Neuronal stem cell (in vitro differentiated cells): ENCODE results near the gene RNASE13.

Experiments
- DNase-seq: peaks from one replicate; pipeline ENCODE4 v3.0.0-alpha.2; 2013; ENCODE audit warnings: low spot score
- H2AFZ ChIP-seq: one replicate; pipeline ENCODE4 v1.6.1; 2013; ENCODE audit warnings: mild to moderate bottlenecking, low read length, inconsistent platforms
- H2AK5ac ChIP-seq: 2 replicates; pipeline ENCODE4 v1.6.1; 2013; ENCODE audit warnings: low read depth, mild to moderate bottlenecking, inconsistent platforms, low read length, moderate library complexity, mixed read lengths
- H2BK120ac ChIP-seq: 2 replicates; pipeline ENCODE4 v1.6.1; 2013; ENCODE audit warnings: low read depth, mild to moderate bottlenecking, inconsistent platforms, low read length, moderate library complexity, mixed read lengths
- H2BK12ac ChIP-seq: one replicate; pipeline ENCODE4 v1.6.1; 2013; ENCODE audit warnings: low read length, inconsistent platforms
- H2BK15ac ChIP-seq: 2 replicates; pipeline ENCODE4 v1.6.1; 2013; ENCODE audit warnings: mild to moderate bottlenecking, low read length, inconsistent platforms, mixed read lengths
- H2BK5ac ChIP-seq: one replicate; pipeline ENCODE4 v1.6.1; 2013; ENCODE audit warnings: inconsistent platforms, mild to moderate bottlenecking, low read length, moderate library complexity
- H3K14ac ChIP-seq: one replicate; pipeline ENCODE4 v1.6.1; 2013; ENCODE audit warnings: low read length, inconsistent platforms
- H3K18ac ChIP-seq: 2 replicates; pipeline ENCODE4 v1.6.1; 2013; ENCODE audit warnings: low read length, inconsistent platforms
- H3K23ac ChIP-seq: 2 replicates; pipeline ENCODE4 v1.6.1; 2013; ENCODE audit warnings: low read depth, mild to moderate bottlenecking, mixed read lengths, low read length, inconsistent platforms; ENCODE audit not compliant: poor library complexity
- H3K27ac ChIP-seq: replicated peaks from 3 replicates; pipeline ENCODE4 v1.5.1; 2013; ENCODE audit warnings: low read length, inconsistent platforms
- H3K27me3 ChIP-seq, 3 experiments: 2 replicates each; pipeline ENCODE4 v1.6.1; 2013; ENCODE audit warnings: low read length in 3 of 3, mild to moderate bottlenecking in 2 of 3, inconsistent platforms in 1 of 3, low read depth in 1 of 3, mixed read lengths in 1 of 3, moderate library complexity in 1 of 3; ENCODE audit not compliant: control insufficient read depth in 3 of 3, insufficient read depth in 3 of 3
- H3K36me3 ChIP-seq, 2 donors: replicated peaks in 1 of 2; 2 replicates each; pipeline ENCODE4 v1.6.1; 2013; ENCODE audit warnings: low read length in 2 of 2; ENCODE audit not compliant: control insufficient read depth in 2 of 2, insufficient read depth in 2 of 2
- H3K4ac ChIP-seq: 2 replicates; pipeline ENCODE4 v1.6.1; 2013; ENCODE audit warnings: inconsistent platforms, mild to moderate bottlenecking, low read length, moderate library complexity
- H3K4me1 ChIP-seq, 2 donors: 1 replicate in 1 of 2; 2 replicates in 1 of 2; pipeline ENCODE4 v1.6.1; 2013; ENCODE audit warnings: low read length in 2 of 2, low read depth in 1 of 2; ENCODE audit not compliant: control insufficient read depth in 2 of 2, insufficient read depth in 1 of 2
- H3K4me2 ChIP-seq: one replicate; pipeline ENCODE4 v1.6.1; 2013; ENCODE audit warnings: mild to moderate bottlenecking, low read length, inconsistent platforms; ENCODE audit not compliant: insufficient read depth, poor library complexity, severe bottlenecking
- H3K4me3 ChIP-seq, 2 donors: 2 replicates each; pipeline ENCODE4 v1.5.1; 2013; ENCODE audit warnings: low read length in 2 of 2, mild to moderate bottlenecking in 2 of 2, inconsistent platforms in 1 of 2, moderate library complexity in 1 of 2
- H3K79me1 ChIP-seq: one replicate; pipeline ENCODE4 v1.6.1; 2013; ENCODE audit warnings: low read depth, mild to moderate bottlenecking, inconsistent platforms, low read length, moderate library complexity
- H3K9ac ChIP-seq: one replicate; pipeline ENCODE4 v1.6.1; 2013; ENCODE audit warnings: mild to moderate bottlenecking, low read depth, low read length, inconsistent platforms; ENCODE audit not compliant: poor library complexity
- H3K9me3 ChIP-seq, 2 donors: replicated peaks in 1 of 2; 2 replicates each; pipeline versions ENCODE3 to v1.6.1; 2013; ENCODE audit warnings: low read length in 2 of 2, mild to moderate bottlenecking in 2 of 2, inconsistent platforms in 1 of 2, low read depth in 1 of 2, mixed read lengths in 1 of 2, moderate library complexity in 1 of 2; ENCODE audit not compliant: control insufficient read depth in 2 of 2, insufficient read depth in 1 of 2
- H4K8ac ChIP-seq: one replicate; pipeline ENCODE4 v1.6.1; 2013; ENCODE audit warnings: low read depth, mild to moderate bottlenecking, inconsistent platforms, low read length, moderate library complexity
- H4K91ac ChIP-seq: one replicate; pipeline ENCODE4 v1.6.1; 2013; ENCODE audit warnings: low read length, low read depth, mild to moderate bottlenecking, inconsistent platforms; ENCODE audit not compliant: poor library complexity
- WGBS, 2 donors: extraction: QIAGEN DNeasy Blood & Tissue Kit; methylation state at CpG; one replicate each; pipeline ENCODE4 v1.1.7; 2013; ENCODE audit warnings: missing lambda C conversion rate in 2 of 2, mixed read lengths in 1 of 2; ENCODE audit not compliant: insufficient read length in 2 of 2, insufficient replicate concordance in 1 of 2; ENCODE audit errors: extremely low coverage in 2 of 2; 5-methylcytosine and 5-hydroxymethylcytosine counted together

Gene RNASE13

DNA sequence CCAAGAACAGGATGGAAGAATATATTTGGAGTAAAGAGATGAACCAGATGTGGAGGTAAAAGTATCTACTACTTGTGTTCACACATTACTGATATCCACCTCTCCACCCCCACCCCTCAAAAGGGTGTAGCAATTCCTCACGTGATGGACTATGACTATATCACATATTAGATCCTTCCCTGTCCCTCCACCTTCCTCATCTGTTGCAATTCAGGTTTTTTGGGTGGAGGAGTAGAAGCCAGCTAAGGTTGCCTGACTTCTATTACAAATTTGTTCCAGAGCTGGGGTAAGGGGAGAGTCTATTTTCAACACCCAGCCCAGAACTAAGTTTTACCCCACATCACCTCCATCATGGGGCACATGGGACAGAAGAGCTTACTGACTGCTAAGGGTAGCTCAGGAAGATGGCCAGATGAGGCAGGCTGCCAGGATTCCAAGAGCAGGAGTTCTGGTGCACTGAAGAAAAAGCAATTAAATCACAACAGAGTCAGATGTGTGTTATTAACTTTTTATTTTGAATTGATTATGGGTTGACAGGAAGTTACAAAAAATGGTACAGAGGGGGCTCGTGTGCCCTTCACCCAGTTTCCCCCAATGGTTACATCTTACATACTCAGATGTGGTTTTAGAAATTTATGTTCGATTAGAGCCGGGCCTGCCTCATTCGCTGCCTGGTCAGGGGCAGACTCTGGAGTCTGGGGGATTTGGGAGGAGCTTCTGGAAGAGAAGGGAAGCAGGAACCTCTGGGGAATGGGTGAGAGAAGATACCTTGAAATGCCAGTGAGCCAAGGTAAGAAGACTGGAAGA lies 2.1 kb downstream of the RNASE13 start:
- no peak overlapping the region for H3K4ac ChIP-seq
- no peak overlapping the region for H3K18ac ChIP-seq
- no peak overlapping the region for H4K91ac ChIP-seq
- H4K8ac ChIP-seq, result no peak overlapping the region
- H3K4me2 ChIP-seq, result no peak overlapping the region
- no peak for DNase-seq
- H3K79me1 ChIP-seq, result no peaks in the 10 kb centered on the region
- no peak overlapping the region for H2BK120ac ChIP-seq
- H3K4me3 ChIP-seq, result no peak overlapping the region
- H2AK5ac ChIP-seq, result no peak overlapping the region
- no peak overlapping the region for H2AFZ ChIP-seq
- H3K27me3 ChIP-seq, result peaks cover 0 to 91% (median 0%) of the 10 kb centered on the region in 3 experiments
- H2BK15ac ChIP-seq, result no peak overlapping the region
- no peak overlapping the region for H3K23ac ChIP-seq
- no peak overlapping the region for H3K9ac ChIP-seq
- H3K9me3 ChIP-seq, result no peaks in the 10 kb centered on the region
- H3K14ac ChIP-seq, result no peak overlapping the region
- no peak overlapping the region for H3K27ac ChIP-seq
- WGBS, 2 donors, result no CpG with 5 or more reads among the region's 5 CpGs
- H2BK5ac ChIP-seq, result no peak overlapping the region
- H3K36me3 ChIP-seq, result no peaks in the 10 kb centered on the region
- H2BK12ac ChIP-seq, result no peak overlapping the region
- no peaks in the 10 kb centered on the region for H3K4me1 ChIP-seq

DNA sequence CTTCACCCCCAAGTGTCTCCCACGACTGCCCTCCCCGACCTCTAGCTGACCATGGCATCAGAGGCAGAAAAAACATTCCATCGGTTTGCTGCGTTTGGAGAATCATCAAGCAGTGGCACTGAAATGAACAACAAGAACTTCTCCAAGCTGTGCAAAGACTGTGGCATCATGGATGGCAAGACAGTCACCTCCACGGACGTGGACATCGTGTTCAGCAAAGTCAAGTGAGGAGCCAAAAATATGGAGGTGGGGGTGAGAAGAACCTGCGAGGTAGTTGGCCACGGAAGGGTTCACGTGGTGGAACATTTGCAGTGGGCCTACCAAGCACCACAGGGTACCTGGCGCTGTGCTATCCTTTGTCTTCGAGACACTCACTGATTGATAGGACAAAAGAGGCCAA lies 4.1 kb downstream of the RNASE13 start:
- Histone ChIP-seq H2BK120ac (no peak overlapping the region), H3K4me2 (no peak overlapping the region), H2AFZ (no peak overlapping the region), H3K4me1 (peaks cover under 1 to 9% of the 10 kb centered on the region in 2 donors), H4K8ac (no peak overlapping the region), H3K27me3 (peaks cover 0 to 95% (median 6%) of the 10 kb centered on the region in 3 experiments), H3K4ac (no peak overlapping the region), H2BK15ac (no peak overlapping the region), H2AK5ac (no peak overlapping the region), H3K27ac (no peak overlapping the region), H2BK12ac (no peak overlapping the region), H3K23ac (no peak overlapping the region), H3K36me3 (no peaks in the 10 kb centered on the region), H4K91ac (no peak overlapping the region), H3K18ac (no peak overlapping the region), H3K79me1 (no peaks in the 10 kb centered on the region), H3K9ac (no peak overlapping the region), H2BK5ac (no peak overlapping the region), H3K4me3 (no peak overlapping the region), H3K9me3 (no peaks in the 10 kb centered on the region), H3K14ac (no peak overlapping the region)
- no CpG with 5 or more reads among the region's 12 CpGs for WGBS, 2 donors
- no peak for DNase-seq

DNA sequence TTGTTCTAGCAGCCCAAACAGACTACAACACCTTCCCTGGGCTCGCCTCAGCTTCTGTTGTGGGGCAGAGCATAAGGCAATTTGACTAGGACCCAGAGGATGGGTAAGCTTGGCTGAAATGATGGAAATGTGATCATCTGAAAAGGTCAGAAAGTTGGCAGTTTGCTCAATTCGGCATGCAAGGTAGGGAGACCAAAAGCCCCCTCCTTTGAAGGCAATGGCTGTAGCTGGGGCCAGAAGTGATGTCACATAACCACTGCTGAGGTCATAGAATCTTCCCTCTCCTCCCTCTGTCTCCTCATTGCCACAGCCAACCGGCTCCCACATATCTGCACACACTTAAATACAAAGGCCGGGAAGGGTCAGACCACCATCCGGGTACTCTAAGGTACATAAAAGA lies 4.7 kb downstream of the RNASE13 start, which contains the start of gene TPPP2:
Gene TPPP2, plus strand, starts transcription at position 301 of the 400 bp plus-strand sequence. CDS start 365 bp downstream, outside the sequence.
- no peaks in the 10 kb centered on the region for H3K9me3 ChIP-seq
- no peak within 1 kb of the TSS for H3K14ac ChIP-seq
- peaks cover 0 to 93% (median 9%) of the 10 kb centered on the region in 3 experiments for H3K27me3 ChIP-seq
- H2AFZ ChIP-seq, result no peak within 1 kb of the TSS
- H3K4me2 ChIP-seq, result no peak within 1 kb of the TSS
- no peak within 1 kb of the TSS for H2BK12ac ChIP-seq
- no peak within 1 kb of the TSS for H4K8ac ChIP-seq
- H2BK5ac ChIP-seq, result no peak within 1 kb of the TSS
- H3K79me1 ChIP-seq, result no peaks in the 10 kb centered on the region
- no peak for DNase-seq
- no peak within 1 kb of the TSS for H3K4ac ChIP-seq
- WGBS, 2 donors, result no CpG with 5 or more reads among the region's 5 CpGs
- no peak within 1 kb of the TSS for H3K23ac ChIP-seq
- no peak within 1 kb of the TSS for H3K9ac ChIP-seq
- H3K18ac ChIP-seq, result no peak within 1 kb of the TSS
- no peak within 1 kb of the TSS for H3K27ac ChIP-seq
- H3K36me3 ChIP-seq, result no peaks in the 10 kb centered on the region
- no peak within 1 kb of the TSS for H3K4me3 ChIP-seq
- no peak within 1 kb of the TSS for H2BK120ac ChIP-seq
- H2BK15ac ChIP-seq, result no peak within 1 kb of the TSS
- peaks cover 4 to 9% of the 10 kb centered on the region in 2 donors for H3K4me1 ChIP-seq
- no peak within 1 kb of the TSS for H2AK5ac ChIP-seq
- no peak within 1 kb of the TSS for H4K91ac ChIP-seq

DNA sequence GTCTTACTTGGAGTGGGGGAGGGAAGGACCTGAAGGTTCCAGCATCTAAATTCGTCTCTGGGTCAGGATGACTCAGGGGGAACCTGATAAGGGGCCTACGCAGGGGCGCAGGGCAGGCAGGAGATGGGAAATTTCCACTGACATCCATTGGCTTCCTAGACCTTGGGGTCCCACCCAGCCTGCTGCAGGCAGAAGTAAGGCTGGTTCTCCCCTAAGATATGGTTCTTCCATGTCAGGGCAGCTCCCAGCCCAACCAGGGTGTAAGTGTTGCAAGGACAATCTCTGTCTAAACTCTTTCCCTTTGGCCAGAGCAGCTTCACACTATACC lies 7.7 kb downstream of the RNASE13 start:
- no peak overlapping the region for H3K23ac ChIP-seq
- H2BK120ac ChIP-seq, result no peak overlapping the region
- no peak overlapping the region for H4K8ac ChIP-seq
- no peak overlapping the region for H2AFZ ChIP-seq
- no peak overlapping the region for H2BK15ac ChIP-seq
- H2BK12ac ChIP-seq, result no peak overlapping the region
- WGBS, 2 donors, result no CpG with 5 or more reads among the region's 3 CpGs
- peak overlapping the region; percentile 52 for H3K18ac ChIP-seq
- no peak overlapping the region for H3K4ac ChIP-seq
- H4K91ac ChIP-seq, result no peak overlapping the region
- H3K79me1 ChIP-seq, result no peaks in the 10 kb centered on the region
- no peak overlapping the region for H3K9ac ChIP-seq
- no peak overlapping the region for H3K14ac ChIP-seq
- no peaks in the 10 kb centered on the region for H3K36me3 ChIP-seq
- peaks cover 8 to 93% (median 36%) of the 10 kb centered on the region in 3 experiments for H3K27me3 ChIP-seq
- peaks cover 0 to 6% of the 10 kb centered on the region in 2 donors for H3K9me3 ChIP-seq
- no peak overlapping the region for H3K4me3 ChIP-seq
- H3K4me2 ChIP-seq, result no peak overlapping the region
- H2BK5ac ChIP-seq, result no peak overlapping the region
- H2AK5ac ChIP-seq, result no peak overlapping the region
- no peak for DNase-seq
- no peak overlapping the region for H3K27ac ChIP-seq
- peaks cover 4 to 13% of the 10 kb centered on the region in 2 donors for H3K4me1 ChIP-seq
